Measurements from ENCODE around the gene SLC7A7.
"Not testable (repeated sequence)": the region's sequence is repeated elsewhere in the genome, so short reads cannot be mapped to it uniquely, and the experiment has no call there.

The SLC7A7 gene

GRCh38 chr14:22820731-22821130 is 5.5 kb upstream of the SLC7A7 start:
- no peak for DNase-seq

DNA sequence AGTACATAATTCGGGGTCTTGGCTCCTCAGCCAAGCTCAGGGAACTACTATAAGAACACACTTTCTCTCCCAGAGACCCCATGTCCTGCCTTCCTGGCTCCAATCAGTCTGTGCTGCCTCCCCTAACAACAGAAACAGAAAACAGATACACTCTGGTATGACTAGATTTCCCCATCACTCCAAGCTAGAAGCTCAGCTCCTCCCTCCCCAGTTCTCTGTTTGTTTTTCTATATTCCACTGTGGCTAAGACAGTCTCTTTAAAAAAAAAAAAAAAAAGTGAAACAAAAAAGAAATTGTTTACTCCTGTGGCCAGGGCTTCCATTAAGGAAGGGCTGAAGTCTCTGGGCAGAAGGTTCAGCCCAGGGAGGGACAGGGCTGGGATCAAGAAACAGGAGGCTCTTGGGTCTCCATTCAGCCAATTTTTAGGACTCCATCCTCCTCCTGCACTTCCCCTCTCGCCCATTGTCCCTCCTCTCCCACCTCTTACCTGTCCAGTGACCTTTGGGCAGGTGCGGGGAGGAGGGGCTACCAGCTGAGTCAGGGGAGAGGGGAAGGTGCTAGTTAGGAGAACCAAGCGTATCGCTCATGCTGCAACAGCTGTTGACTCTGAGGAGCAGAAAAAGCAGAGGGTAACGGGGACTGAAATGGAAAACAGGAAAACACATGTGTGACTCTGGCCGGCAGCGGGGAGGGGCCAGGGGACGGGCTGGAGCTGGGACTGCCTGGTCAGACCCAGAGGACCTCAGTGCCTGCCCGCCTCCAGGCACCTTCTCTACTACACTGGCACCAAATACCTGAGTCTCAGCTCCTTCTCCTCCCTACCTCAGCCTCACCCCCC is 4.1 kb upstream of the SLC7A7 start:
- no peak for DNase-seq

DNA sequence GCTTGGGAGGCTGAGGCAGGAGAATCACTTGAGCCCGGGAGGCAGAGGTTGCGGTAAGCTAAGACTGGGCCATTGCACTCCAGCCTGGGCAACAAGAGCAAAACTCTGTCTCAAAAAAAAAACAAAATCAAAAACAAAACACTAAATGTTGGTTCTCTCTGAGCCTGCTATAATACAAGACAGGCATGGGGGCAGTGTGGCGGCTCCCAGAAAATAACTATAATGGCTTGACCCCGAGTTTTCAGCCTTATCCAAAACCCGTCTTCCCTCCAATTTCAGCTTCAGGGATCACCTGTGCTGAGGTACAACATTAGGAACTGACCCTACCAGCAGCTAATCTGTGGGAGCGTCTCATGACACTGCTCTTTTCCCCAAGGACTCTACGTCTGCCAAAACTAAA is 862 bp downstream of the SLC7A7 start:
- DNase-seq, result no peak

DNA sequence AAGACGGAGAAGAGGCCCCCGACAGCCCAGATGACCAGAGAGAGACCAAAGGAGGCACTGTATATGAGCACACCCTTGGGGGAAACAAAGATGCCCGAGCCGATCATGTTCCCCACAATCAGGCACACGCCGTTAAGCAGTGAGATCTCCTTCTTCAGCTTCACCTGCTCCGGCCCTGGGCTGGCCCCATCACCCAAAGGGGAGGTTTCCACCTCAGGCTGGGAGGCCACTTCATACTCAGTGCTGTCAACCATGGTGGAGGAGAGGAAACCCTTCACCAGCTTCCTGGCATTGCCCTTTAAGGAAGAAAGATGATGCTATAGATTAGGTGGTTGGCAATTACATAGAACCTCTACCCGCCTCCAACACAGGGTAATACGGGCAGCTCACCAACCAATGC is 2.1 kb downstream of the SLC7A7 start:
- DNase-seq, result no peak

GRCh38 chr14:22812744-22813143 is 2.5 kb downstream of the SLC7A7 start:
- no peak for DNase-seq

DNA sequence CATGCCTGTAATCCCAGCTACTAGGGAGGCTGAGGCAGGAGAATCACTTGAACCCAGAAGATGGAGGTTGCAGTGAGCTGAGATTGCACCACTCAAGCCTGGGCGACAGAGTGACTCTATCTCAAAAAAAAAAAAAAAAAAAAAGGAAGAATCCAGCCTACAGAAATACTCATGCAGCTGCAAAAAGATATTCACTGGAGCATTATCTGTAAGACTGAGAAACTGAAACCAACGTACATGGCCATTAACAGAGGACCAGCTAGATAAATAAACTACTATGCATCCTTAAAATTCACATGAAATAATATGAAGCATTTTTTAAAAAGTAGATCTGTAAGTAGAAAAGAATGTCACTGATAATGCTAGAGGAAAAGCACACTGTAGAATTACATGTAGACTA is 3.5 kb downstream of the SLC7A7 start:
- DNase-seq, result no peak

GRCh38 chr14:22808388-22809209 is 6.6 kb downstream of the SLC7A7 start:
- DNase-seq, result no peak

- DNase-seq, result no peak
These were observed 7.7 kb downstream of the SLC7A7 start for GRCh38 chr14:22807432-22808087.

DNA sequence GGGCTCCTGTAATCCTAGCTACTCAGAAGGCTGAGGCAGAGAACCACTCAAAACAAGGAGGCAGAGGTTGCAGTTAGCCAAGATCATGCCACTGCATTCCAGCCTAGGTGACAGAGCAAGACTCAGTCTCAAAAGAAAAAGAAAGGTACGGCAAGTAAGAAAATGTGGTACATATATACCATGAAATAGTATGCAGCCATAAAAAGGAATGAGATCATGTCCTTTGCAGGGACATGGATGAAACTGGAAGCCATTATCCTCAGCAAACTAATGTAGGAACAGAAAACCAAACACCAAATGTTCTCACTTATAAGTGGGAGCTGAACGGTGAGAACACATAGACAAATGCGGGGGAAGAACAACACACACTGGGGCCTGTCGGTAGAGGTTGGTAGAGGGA is 10.0 kb downstream of the SLC7A7 start:
- not testable (repeated sequence) for DNase-seq

- no peak for DNase-seq
These were observed 11.6 kb downstream of the SLC7A7 start for GRCh38 chr14:22803687-22803974.

- DNase-seq, result no peak
These were observed 12.2 kb downstream of the SLC7A7 start for GRCh38 chr14:22802860-22803686.

DNA sequence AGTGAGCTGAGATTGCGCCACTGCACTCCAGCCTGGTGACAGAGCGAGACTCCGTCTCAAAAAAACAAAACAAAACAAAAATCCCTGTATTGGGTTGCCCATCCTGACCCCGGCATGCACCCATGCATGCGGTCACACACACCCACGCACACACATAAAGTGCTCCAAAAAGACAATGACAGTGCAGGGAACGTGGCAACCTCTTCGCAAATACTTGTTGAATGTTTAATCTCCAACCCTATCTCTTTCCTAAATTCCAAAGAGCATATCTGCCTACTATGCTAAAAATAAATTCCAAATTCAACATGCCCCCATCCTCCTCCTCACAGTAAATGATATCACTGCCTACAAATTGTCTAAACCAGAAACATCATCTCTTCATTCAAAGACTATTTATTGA is 13.5 kb downstream of the SLC7A7 start:
- no peak for DNase-seq

DNA sequence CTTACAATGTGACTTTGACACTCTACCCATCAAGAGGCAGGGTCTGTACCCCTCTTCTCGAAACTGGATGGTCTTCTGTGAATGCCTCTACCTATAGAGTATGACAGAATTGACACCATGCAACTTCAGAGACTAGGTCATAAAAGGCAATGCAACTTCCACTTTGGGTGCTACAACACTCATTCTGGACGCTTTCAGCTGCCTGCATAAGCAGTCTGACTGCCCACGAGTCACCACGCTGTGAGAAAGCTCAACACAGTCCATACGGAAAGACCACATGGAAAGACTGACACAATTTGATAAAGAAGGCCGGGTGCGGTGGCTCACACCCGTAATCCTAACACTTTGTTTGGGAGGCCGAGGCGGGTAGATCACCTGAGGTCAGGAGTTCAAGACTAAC is 14.9 kb downstream of the SLC7A7 start:
- DNase-seq, result no peak

GRCh38 chr14:22798528-22798927 is 16.7 kb downstream of the SLC7A7 start:
- no peak for DNase-seq

DNA sequence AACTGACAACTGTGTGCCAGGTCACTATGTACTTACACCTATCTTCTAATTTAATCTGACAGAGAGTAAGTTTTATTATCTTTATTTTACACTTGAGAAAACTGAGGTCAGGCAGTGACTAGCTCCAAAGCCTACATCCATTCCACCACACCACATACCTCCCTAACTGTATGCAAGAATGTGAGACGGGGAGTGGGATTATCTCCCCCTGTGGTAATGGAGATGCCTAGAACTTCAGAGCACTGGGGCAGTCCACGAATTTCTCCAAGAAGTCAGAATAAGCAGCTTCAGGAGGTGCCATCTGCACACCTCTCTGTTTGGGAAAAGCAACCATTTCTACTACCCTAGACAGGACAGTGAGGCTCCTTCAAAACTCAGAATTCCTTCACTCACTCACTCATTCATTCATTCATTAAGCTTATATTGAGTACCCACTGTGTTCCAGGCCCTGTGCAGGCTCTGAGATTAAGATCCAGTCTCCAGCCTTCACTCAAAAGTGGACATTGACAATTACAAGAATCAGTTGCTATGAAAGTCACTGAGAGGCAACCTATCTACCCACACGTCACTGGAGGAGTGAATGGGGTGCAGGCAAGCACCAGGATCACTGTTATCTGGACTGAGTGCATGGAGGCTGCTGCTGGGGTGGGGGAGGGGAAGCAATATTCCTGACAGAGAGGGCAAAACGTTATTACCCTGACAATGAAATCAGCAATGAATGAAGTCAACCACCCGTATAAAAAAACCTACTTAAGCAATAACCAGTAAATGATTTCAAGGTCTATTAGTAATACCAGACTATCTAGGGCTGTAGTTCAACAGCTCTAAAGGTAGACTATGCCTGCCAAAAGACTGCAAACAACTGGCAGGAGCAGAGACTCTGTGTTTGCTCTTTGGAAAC is 18.0 kb downstream of the SLC7A7 start:
- no peak for DNase-seq

DNA sequence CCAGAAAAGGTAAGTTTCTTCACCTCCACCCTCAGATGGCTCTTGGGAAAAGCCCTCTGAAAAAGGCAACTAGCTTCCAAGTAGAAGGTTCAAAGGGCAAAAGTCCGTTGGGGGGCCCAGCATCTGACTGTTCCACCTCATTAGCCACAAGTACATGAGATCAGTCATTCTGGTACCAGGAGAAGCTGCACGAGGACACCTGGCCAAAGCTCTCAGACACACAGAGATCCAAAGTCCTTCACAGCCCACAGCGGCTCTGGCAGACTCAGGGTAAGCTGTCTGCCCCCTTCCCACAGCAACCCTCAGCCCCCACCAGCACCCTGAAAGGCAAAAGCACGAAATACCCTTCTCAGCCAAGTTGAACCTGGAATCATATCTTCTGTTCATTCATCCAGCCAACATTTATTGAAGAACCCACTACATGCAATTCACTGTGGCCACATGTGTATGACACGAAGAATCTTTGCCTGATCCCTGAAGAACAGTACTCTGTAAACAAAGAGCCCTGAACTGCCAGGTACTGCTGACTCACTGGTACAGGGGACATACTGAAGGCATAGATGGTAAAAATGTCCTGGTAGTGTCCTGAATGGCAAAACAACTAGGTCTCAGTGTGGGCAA is 19.0 kb downstream of the SLC7A7 start:
- no peak for DNase-seq

GRCh38 chr14:22794551-22794951 is 20.7 kb downstream of the SLC7A7 start:
- no peak for DNase-seq

DNA sequence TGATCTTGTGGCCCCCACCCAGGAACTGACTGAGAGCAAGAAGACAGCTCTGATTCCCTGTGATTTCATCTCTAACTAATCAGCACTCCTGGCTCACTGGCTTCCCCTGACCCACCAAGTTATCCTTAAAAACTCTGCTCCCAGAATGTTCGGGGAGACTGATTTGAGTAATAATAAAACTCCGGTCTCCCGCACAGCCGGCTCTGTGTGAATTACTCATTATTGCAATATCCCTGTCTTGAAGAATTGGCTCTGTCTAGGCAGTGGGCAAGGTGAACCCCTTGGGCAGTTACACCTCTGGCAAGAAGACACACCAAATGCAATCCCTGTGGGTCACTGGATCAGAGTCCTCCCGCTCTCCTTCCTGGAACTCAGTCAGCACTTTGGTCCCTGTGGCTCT is 21.3 kb downstream of the SLC7A7 start:
- no peak for DNase-seq

GRCh38 chr14:22793550-22793949 is 21.7 kb downstream of the SLC7A7 start:
- not testable (repeated sequence) for DNase-seq

- no peak for DNase-seq
These were observed 23.1 kb downstream of the SLC7A7 start for GRCh38 chr14:22792158-22792557.

DNA sequence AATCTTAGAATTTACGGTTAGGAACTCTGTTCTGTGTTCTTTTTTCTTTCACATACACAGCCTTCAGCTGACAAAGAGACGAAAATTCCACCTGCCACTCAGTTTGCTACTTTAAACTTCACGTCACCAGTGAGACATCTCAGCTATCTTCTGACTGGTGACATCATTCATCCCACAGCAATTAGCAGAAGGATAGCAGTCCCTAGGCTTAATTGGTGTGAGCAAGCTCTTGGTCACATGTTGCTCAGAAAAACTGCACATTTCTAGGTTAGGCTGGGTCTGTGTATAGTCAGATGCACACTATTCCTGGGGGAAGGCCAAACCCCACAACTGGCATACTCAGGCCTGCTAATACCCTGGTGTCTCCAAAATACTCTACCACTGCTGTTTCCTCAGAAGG is 23.9 kb downstream of the SLC7A7 start:
- no peak for DNase-seq
